Stimulated activated naive CD4-positive, alpha-beta T cell (primary cell): ENCODE results near the gene WIF1.

ENCODE experiments used
- DNase-seq, 6 experiments: peaks; one replicate each; lab custom pipeline; 2025; lab: John Stamatoyannopoulos, UW

The WIF1 gene

DNA sequence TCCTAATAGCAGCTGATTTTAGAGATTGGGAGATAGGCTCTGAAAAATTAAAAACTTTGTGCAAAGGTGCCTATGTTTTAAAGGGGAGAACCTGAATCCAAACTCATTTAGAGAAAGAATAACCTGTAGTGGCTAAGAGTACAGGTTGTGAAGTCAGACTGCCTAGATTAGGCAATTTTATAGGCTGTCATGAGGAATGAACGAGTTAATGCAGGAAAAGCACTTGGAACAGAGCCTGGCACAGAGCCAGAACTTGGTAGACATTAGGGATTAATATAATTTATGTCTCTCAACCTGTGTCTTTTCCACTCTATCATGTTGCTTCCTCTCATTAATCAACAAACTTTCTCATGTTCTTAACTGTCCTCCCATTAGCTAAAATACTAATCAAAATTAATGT, 98.1 kb downstream of the WIF1 start:
- DNase-seq, result no peak

DNA sequence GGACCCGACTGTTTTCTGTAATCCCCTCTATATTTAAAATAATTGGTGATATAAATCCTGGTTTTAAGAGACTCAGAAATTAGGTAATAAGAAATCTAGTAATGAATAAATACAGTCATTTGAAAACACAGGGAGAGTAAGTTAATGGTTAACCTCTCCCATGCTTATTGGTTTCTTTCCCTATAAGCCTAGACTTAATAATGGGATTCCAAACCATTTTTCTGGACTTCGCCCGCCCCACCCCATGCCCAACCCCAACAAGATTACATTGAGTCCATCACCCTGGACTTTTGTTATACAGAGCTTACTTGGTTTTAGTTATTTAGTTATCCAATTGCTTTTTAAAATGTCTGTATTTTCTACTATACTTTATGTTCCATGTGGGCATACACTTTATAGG, 98.7 kb downstream of the WIF1 start:
- no peak for DNase-seq

DNA sequence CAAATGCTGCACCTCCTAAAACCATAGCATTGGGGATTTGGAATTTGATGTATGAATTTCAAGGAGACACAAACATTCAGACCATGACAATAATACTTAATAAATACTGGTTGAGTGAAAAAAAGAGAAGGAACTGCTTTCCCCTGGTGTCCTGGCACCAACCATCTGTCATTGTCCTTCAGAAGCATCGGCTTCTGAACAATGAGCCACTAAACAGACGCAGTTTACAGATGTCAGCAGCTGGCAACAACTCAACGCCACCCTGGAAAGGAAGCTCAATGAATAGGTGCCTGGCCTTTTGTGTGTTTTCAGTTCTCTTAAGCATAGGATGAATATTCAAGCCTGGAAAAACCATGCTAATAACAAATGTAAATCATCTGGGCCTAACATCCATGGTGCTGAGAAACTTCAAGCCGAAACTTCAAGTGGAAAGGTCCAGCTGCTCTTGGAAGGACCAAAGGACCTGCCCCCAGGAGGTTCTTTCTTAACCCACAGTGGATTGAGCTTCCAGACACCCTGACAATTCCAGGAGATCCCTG, 101.3 kb downstream of the WIF1 start:
- no peak for DNase-seq

DNA sequence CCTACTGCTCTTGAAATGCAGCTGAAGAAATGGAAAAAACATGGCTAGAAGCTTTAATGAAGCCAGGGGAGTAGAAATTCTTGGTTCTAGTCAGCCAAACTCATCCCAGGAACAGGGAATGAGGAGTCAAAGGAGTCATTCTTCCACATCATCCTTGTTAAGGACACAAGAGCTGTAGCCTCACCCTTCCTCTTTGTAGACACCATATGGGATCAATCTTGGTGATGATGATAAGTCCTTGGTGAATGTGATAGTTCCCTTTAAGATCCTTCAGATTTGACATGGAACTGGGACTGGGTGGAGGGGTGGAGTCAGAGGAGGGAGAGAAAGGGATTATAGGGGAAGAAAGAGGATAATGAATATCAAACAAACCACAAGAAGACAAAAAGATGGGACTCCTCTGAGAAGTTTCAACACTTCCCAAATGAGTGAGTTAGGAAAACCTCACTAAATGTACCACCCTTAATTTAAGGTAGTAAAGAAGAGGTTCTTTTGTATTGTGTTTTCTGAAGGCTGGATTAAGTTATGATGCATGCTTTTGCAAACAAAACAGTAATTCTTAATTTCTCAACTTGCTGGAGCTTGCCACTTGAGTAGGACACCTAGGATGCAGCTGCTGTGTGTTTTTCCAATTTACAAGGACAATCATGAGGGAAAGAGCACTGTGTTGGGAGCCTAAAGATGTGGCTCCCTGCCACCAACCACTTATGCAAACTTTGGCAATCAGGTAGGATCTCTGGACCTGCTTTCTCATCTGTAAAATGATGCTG, 104.0 kb downstream of the WIF1 start:
- no peak for DNase-seq

DNA sequence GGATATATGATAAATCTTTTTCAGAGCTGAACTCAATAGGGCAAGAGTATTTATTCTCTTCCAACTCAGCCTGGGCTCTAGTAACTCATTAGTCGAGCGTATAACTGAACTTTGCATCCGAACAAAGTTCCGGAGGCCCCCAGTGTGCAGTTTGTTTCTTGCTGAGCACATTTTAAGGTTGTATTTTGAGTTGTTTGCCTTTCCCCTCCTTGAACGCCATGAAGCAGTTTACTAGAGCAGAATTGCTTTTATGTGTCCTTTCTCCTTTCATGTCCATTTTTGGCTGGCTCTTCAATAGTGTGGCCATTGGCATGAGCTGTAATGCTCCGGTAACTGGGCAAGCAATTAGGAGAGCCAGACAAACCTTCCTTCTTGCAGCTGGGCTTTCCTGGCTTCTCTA, 105.3 kb downstream of the WIF1 start:
- DNase-seq, result no peak

DNA sequence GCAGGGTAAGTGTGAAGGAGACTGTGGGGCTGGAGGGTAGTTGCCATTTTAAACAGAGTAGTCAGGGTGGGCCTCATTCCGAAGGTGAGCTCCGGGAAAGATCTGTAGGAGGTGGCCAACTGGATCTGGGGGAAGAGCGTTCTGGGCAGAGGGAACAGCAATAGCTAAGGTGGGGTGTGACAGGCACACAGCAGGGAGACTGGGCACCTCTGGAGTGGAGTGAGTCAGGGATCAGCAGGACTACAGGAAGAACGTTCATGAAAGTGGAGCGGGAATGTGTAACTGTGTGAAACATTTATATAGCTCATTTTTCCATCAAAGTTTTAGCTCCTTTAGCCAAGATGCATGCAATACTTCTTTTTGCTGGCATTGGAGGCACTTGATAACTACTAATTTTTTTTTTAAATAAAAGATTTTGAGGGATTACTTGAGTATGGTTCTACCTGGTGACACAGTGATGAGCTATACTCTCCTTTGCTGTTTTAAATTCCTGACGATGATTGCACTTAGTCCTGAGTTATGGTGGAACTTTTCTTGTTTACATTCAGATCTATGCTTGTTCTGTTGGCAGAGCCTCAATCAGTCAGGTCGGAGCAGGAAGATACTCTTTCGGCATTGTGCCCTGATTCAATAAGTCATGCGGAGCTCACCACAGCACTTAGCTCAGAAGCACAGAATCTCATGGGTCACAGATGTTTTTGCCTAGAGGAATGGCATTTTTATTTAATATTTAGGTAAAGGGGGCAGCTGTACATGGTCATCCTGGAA, 106.4 kb downstream of the WIF1 start:
- DNase-seq, result no peak

DNA sequence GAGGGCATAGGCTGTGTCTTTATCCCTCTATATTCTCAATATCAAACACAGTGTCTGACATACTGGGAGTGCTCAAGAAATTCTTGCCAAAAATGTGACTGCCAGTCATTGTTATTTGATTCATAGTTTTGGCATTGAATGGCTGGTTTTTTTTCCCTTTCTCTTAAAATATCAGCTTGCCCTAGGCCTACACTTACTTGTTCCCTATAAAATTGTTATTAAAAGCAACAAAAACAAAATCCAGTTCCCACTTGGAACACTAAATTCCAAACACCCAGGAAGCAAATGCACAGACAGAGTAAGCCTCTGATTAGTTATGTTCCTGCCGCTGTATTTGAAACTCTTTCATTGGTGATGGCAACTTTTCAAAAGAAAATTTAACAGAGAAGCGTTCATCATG, 110.7 kb downstream of the WIF1 start:
- no peak for DNase-seq

DNA sequence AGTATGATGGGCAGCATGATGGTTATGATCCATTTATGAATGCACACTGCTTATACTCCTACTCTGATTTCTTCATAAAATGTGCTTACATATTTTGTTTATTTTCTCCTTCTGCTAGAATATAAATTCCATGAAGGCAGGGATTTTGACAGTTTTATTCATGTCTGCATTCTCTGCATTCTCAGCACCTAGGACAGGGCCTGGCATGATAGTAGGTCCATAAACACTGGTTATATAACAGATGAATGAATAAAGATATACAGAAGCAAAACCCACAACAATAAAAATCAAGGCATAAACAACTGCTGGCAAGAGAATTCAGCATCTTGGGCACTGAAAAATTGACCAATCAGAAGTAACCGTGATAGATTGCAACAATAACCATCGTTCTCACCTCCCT, 115.4 kb downstream of the WIF1 start:
- DNase-seq, result no peak

DNA sequence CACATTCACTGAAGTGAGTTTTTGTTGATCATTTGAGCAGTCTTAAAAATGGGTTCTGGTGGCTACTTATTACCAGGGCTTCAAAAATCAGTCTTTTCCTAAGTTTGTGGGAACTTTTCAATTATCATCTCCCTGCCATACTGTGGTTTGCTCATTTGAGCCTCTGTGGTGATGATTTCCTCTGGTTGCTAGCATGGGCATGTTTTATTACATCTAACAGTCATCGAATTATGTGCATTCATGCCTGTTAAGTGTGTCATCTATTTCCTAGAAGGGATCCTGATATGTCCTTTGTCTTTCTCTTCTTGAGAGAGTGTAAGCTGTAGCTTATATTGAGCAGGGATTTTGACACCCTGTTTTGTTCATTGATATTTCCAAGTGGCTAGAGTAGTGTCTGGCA, 116.8 kb downstream of the WIF1 start:
- DNase-seq, result no peak
